ENCODE results near the gene HEXIM1. TPM values are rescaled to one million over a fixed set of nuclear protein-coding genes. Genes with fewer than 3 reads are reported as not detected.

The HEXIM1 gene
- total RNA-seq, 1 experiment from 2014 or later, result 29.6 TPM

DNA sequence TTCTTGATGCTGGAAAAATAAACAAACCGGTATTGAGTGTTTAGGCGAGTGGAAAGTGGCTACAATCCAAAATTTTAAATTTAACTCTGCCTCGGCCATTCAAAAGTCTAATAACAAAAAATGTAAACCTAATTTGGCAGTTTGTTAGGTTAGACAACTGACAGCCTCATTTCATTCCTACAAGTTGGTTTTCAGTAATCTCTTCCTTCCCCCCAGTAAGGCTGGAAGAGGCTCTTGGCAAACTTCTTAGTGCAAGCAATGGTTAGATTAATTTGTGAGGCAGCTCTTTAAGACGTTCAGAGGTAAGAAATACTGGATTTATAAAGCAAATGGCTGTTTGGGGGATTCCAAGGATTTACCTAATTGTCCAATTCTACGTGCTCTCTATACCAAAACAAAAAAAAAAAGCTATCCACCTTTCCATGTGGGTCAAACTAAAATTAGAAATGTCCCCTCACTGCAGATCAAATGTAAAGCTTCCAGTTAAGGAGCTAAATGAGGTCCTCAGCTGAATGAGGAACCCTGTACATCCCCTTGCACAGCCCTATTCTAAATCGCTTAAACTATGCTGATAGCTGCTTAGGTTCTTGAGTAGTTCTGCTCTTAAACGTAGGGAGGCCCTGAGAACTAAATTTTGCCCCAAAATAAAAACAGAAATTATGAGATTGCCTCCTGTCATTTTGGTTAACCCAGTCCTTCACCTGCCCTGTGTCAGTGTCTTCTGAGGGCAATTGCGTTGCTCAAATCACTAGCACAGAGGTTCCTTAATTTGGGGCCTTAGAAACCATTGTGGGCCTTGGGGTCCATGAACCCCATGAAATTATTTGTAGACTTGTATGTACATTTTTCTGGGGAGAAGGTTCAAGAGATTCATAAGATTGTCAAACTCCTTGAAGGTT, 2.9 kb downstream of the HEXIM1 start:
- ATAC-seq (no peak), DNase-seq (ENCODE audit: low spot score) (no peak)
- TF ChIP-seq PRRX2 (CRISPR knock-in tag; IDR thresholded peaks at IDR 0.05), result no peak
- TF ChIP-seq, protein P1, sequence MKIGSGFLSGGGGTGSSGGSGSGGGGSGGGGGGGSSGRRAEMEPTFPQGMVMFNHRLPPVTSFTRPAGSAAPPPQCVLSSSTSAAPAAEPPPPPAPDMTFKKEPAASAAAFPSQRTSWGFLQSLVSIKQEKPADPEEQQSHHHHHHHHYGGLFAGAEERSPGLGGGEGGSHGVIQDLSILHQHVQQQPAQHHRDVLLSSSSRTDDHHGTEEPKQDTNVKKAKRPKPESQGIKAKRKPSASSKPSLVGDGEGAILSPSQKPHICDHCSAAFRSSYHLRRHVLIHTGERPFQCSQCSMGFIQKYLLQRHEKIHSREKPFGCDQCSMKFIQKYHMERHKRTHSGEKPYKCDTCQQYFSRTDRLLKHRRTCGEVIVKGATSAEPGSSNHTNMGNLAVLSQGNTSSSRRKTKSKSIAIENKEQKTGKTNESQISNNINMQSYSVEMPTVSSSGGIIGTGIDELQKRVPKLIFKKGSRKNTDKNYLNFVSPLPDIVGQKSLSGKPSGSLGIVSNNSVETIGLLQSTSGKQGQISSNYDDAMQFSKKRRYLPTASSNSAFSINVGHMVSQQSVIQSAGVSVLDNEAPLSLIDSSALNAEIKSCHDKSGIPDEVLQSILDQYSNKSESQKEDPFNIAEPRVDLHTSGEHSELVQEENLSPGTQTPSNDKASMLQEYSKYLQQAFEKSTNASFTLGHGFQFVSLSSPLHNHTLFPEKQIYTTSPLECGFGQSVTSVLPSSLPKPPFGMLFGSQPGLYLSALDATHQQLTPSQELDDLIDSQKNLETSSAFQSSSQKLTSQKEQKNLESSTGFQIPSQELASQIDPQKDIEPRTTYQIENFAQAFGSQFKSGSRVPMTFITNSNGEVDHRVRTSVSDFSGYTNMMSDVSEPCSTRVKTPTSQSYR (CRISPR knock-in tag; IDR thresholded peaks at IDR 0.05), result no peak
- TF ChIP-seq HMGXB4 (CRISPR knock-in tag; IDR thresholded peaks at IDR 0.05), result no peak
- no peak for TF ChIP-seq PREB (CRISPR knock-in tag; IDR thresholded peaks at IDR 0.05; ENCODE audit: borderline replicate concordance)
- TF ChIP-seq, protein P2, sequence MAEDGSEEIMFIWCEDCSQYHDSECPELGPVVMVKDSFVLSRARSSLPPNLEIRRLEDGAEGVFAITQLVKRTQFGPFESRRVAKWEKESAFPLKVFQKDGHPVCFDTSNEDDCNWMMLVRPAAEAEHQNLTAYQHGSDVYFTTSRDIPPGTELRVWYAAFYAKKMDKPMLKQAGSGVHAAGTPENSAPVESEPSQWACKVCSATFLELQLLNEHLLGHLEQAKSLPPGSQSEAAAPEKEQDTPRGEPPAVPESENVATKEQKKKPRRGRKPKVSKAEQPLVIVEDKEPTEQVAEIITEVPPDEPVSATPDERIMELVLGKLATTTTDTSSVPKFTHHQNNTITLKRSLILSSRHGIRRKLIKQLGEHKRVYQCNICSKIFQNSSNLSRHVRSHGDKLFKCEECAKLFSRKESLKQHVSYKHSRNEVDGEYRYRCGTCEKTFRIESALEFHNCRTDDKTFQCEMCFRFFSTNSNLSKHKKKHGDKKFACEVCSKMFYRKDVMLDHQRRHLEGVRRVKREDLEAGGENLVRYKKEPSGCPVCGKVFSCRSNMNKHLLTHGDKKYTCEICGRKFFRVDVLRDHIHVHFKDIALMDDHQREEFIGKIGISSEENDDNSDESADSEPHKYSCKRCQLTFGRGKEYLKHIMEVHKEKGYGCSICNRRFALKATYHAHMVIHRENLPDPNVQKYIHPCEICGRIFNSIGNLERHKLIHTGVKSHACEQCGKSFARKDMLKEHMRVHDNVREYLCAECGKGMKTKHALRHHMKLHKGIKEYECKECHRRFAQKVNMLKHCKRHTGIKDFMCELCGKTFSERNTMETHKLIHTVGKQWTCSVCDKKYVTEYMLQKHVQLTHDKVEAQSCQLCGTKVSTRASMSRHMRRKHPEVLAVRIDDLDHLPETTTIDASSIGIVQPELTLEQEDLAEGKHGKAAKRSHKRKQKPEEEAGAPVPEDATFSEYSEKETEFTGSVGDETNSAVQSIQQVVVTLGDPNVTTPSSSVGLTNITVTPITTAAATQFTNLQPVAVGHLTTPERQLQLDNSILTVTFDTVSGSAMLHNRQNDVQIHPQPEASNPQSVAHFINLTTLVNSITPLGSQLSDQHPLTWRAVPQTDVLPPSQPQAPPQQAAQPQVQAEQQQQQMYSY (CRISPR knock-in tag; IDR thresholded peaks at IDR 0.05), result no peak
- TF ChIP-seq NFYB (CRISPR knock-in tag; conservative IDR thresholded peaks at IDR 0.05; ENCODE audit: low read depth), result no peak
- no peak for TF ChIP-seq ZBTB21 (CRISPR knock-in tag; IDR thresholded peaks at IDR 0.05; ENCODE audit: borderline replicate concordance)
- TF ChIP-seq FOXP4 (CRISPR knock-in tag; IDR thresholded peaks at IDR 0.05), result no peak
- TF ChIP-seq STAT6 (CRISPR knock-in tag; conservative IDR thresholded peaks at IDR 0.05; ENCODE audit: low read depth), result no peak
- TF ChIP-seq GABPB1 (CRISPR knock-in tag; IDR thresholded peaks at IDR 0.05), result no peak
- no peak for TF ChIP-seq ETV6 (CRISPR knock-in tag; IDR thresholded peaks at IDR 0.05)
- no peak for TF ChIP-seq TEAD4 (CRISPR knock-in tag; IDR thresholded peaks at IDR 0.05)
- TF ChIP-seq NFATC4 (CRISPR knock-in tag; IDR thresholded peaks at IDR 0.05), result no peak
- no peak for TF ChIP-seq ERG (CRISPR knock-in tag; IDR thresholded peaks at IDR 0.05)
- no peak for TF ChIP-seq ZNF423 (CRISPR knock-in tag; IDR thresholded peaks at IDR 0.05)
- TF ChIP-seq ATF2 (CRISPR knock-in tag; IDR thresholded peaks at IDR 0.05; ENCODE audit: borderline replicate concordance, low read depth), result no peak
- no peak for TF ChIP-seq CDX4 (CRISPR knock-in tag; IDR thresholded peaks at IDR 0.05; ENCODE audit: borderline replicate concordance)
- CTCF ChIA-PET, result interaction anchor here (0.6 to 16.3 kb wide), 26 partner anchors 10 to 1109 kb away, joined by 3 to 531 read pairs (median 4); partner anchors contain the start of genes ACBD4, HEXIM2 and PLCD3
- peaks cover 26% of the 10 kb centered on the region for H3K4me1 Mint-ChIP-seq
- H3K9me3 Mint-ChIP-seq, result no peaks in the 10 kb centered on the region
- peaks cover 5% of the 10 kb centered on the region; the same call in 1 of the 2 replicates for H3K27me3 Mint-ChIP-seq (ENCODE audit: low read depth)
- H3K27ac Mint-ChIP-seq, result peak overlapping the region; percentile 50; the same call in 1 of the 2 replicates
- no peaks in the 10 kb centered on the region; the same call in 1 of the 2 replicates for H3K36me3 Mint-ChIP-seq
- POLR2A ChIA-PET, result interaction anchor here (0.6 to 6.1 kb wide), 5 partner anchors 9 to 397 kb away, joined by 4 to 242 read pairs (median 39); partner anchors contain the start of genes ACBD4 and HEXIM2
- peak overlapping the region; percentile 98 for H3K4me3 Mint-ChIP-seq
